K562 (cell line): Measurements from ENCODE around the gene DPEP2. TPM values are rescaled to one million over a fixed set of nuclear protein-coding genes. Genes with fewer than 3 reads are reported as not detected.

ENCODE experiments used
- ATAC-seq: fragments of 200-7000 bp; cut with Tn5 transposase; 3 replicates; pipeline ENCODE4 v1.9.1; 2020; ENCODE audit warnings: moderate library complexity
- BruUV-seq: library from RNA; stranded (reverse); fragments of 400-500 nt; replicated peaks from 2 replicates; lab custom pipeline; 2021; lab: Mats Ljungman, UMichigan
- CTCF ChIA-PET: fragments of 300-600 bp; formaldehyde crosslinking; extraction: SDS; loops from one replicate; lab custom pipeline; 2021; ENCODE audit warnings: low intra/inter-chr PET ratio; lab: Yijun Ruan, JAX
- POLR2A ChIA-PET: fragments of 300-600, 350-650 bp; sonication (Branson Sonifier 250); formaldehyde crosslinking; extraction: SDS; loops from one replicate; lab custom pipeline; 2021; ENCODE audit warnings: antibody characterized with exemption, inconsistent platforms; lab: Yijun Ruan, JAX
- DNase-seq, 4 experiments: peaks; one replicate each; pipeline versions ENCODE4 v3.0.0 to v3.0.0-alpha.2; 2011 to 2018; ENCODE audit warnings: low spot score in 3 of 4, mixed read lengths in 3 of 4; ENCODE audit errors: extremely low read depth in 1 of 4
- FAIRE-seq: peaks from 2 replicates; lab custom pipeline; 2011; peaks lifted over from hg19 to GRCh38; lab: Jason Lieb, UNC
- H2AFZ ChIP-seq: 2 replicates; pipeline ENCODE4 v1.6.0; 2011; ENCODE audit warnings: low read depth, low read length, control low read depth, inconsistent platforms
- H3K27ac ChIP-seq: fragments of 200-600 bp; 3 replicates; pipeline ENCODE4 v1.8.0; 2011; ENCODE audit warnings: low read depth, mild to moderate bottlenecking, control low read depth, inconsistent platforms, low read length, moderate library complexity, mixed read lengths; ENCODE audit errors: extremely low read depth
- H3K27me3 ChIP-seq, 2 experiments: fragments of 300-600 bp in 1 of 2; 2 replicates in 1 of 2; 3 replicates in 1 of 2; pipeline versions ENCODE4 v1.6.0 to v1.8.0; 2011; ENCODE audit warnings: inconsistent platforms in 2 of 2, low read length in 2 of 2, mild to moderate bottlenecking in 1 of 2, mixed read lengths in 1 of 2, moderate library complexity in 1 of 2; ENCODE audit not compliant: control insufficient read depth in 2 of 2, insufficient read depth in 2 of 2
- H3K36me3 ChIP-seq: fragments of 300-600 bp; 3 replicates; pipeline ENCODE4 v1.8.0; 2011; ENCODE audit warnings: mild to moderate bottlenecking, low read length, inconsistent platforms; ENCODE audit not compliant: control insufficient read depth, insufficient read depth
- H3K4me1 ChIP-seq, 2 experiments: fragments of 200-600 bp in 1 of 2; replicated peaks in 1 of 2; 2 replicates in 1 of 2; 3 replicates in 1 of 2; pipeline versions ENCODE4 v1.5.1 to v1.8.0; 2011; ENCODE audit warnings: inconsistent platforms in 2 of 2, low read length in 2 of 2, mild to moderate bottlenecking in 1 of 2, mixed read lengths in 1 of 2, moderate library complexity in 1 of 2; ENCODE audit not compliant: control insufficient read depth in 2 of 2, insufficient read depth in 2 of 2
- H3K4me2 ChIP-seq: 2 replicates; pipeline ENCODE4 v1.6.1; 2011; ENCODE audit warnings: low read length, control low read depth, inconsistent platforms, mixed read lengths; ENCODE audit not compliant: insufficient read depth
- H3K4me3 ChIP-seq: fragments of 200-600 bp; sonication (generic), shearing (Covaris generic); 2 replicates; pipeline ENCODE4 v1.5.1; 2016; ENCODE audit warnings: control low read depth, inconsistent platforms
- H3K79me2 ChIP-seq: fragments of 200-600 bp; 3 replicates; pipeline ENCODE4 v1.8.0; 2011; ENCODE audit warnings: low read length, inconsistent platforms; ENCODE audit not compliant: control insufficient read depth, insufficient read depth
- H3K9ac ChIP-seq, 2 experiments: 2 replicates each; pipeline versions ENCODE4 v1.6.0 to v1.6.1; 2011; ENCODE audit warnings: low read depth in 2 of 2, low read length in 2 of 2, control low read depth in 1 of 2, inconsistent platforms in 1 of 2, mild to moderate bottlenecking in 1 of 2, mixed read lengths in 1 of 2; ENCODE audit not compliant: insufficient read depth in 1 of 2
- H3K9me1 ChIP-seq: one replicate; pipeline ENCODE4 v1.6.0; 2011; ENCODE audit warnings: inconsistent platforms, mild to moderate bottlenecking, low read length, moderate library complexity; ENCODE audit not compliant: control insufficient read depth, insufficient read depth
- H3K9me3 ChIP-seq: replicated peaks from 2 replicates; pipeline ENCODE4 v1.5.1; 2011; ENCODE audit warnings: low read depth, low read length, inconsistent platforms; ENCODE audit not compliant: control insufficient read depth, insufficient read depth
- H4K20me1 ChIP-seq: replicated peaks from 2 replicates; pipeline ENCODE4 v1.6.1; 2011; ENCODE audit warnings: low read length, inconsistent platforms, mixed read lengths; ENCODE audit not compliant: control insufficient read depth, insufficient read depth
- AFF4 ChIP-seq: sonication (generic); formaldehyde crosslinking; IDR thresholded peaks from 2 replicates; pipeline ENCODE4 v1.8.0; 2023; ENCODE audit warnings: mild to moderate bottlenecking, missing genetic modification reagents
- GTF2B ChIP-seq: IDR thresholded peaks from 2 replicates; pipeline ENCODE4 v1.6.1; 2011; ENCODE audit not compliant: insufficient read length; ENCODE audit errors: extremely low read depth
- JUN ChIP-seq, 2 experiments: sonication (generic) in 1 of 2; formaldehyde crosslinking in 1 of 2; IDR thresholded peaks; 2 replicates each; pipeline versions ENCODE4 v1.6.1 to v1.8.0; 2012 to 2022; ENCODE audit warnings: borderline replicate concordance in 2 of 2, mild to moderate bottlenecking in 2 of 2, improper control_type of control experiment in 1 of 2, low read depth in 1 of 2, low read length in 1 of 2, missing genetic modification reagents in 1 of 2
- MEF2D ChIP-seq: conservative IDR thresholded peaks from 2 replicates; pipeline ENCODE4 v1.6.1; 2016; ENCODE audit warnings: low read depth, missing genetic modification characterization, missing compliant biosample characterization
- NFE2L1 ChIP-seq: fragments of 450-650 bp; IDR thresholded peaks from 2 replicates; pipeline ENCODE4 v1.6.1; 2016; ENCODE audit warnings: missing genetic modification characterization, low read depth, mild to moderate bottlenecking, missing compliant biosample characterization, moderate library complexity, borderline replicate concordance
- PCBP1 ChIP-seq: fragments of 200-400 bp; formaldehyde crosslinking; IDR thresholded peaks from 2 replicates; pipeline ENCODE4 v1.6.1; 2018; ENCODE audit warnings: mild to moderate bottlenecking, low read depth, low read length; ENCODE audit not compliant: poor library complexity, severe bottlenecking
- POLR3A ChIP-seq: IDR thresholded peaks from 2 replicates; pipeline ENCODE4 v1.6.1; 2011; ENCODE audit warnings: borderline replicate concordance, mild to moderate bottlenecking, moderate library complexity; ENCODE audit not compliant: insufficient read length, insufficient read depth; ENCODE audit errors: extremely low read depth
- SAP30 ChIP-seq: fragments of 200-600 bp; sonication (generic); IDR thresholded peaks from 2 replicates; pipeline ENCODE4 v1.6.1; 2012; ENCODE audit warnings: borderline replicate concordance, low read depth, mild to moderate bottlenecking, moderate library complexity, low read length, control low read depth, inconsistent platforms; ENCODE audit not compliant: insufficient read depth, poor library complexity, severe bottlenecking
- TAF7 ChIP-seq: fragments of 450-650 bp; IDR thresholded peaks from 2 replicates; pipeline ENCODE4 v1.6.1; 2016; ENCODE audit warnings: missing genetic modification characterization, missing compliant biosample characterization
- ZNF143 ChIP-seq: sonication (generic); formaldehyde crosslinking; IDR thresholded peaks from 2 replicates; pipeline ENCODE4 v1.9.0; 2022; ENCODE audit warnings: mild to moderate bottlenecking, missing genetic modification reagents
- ZNF224 ChIP-seq: sonication (generic); formaldehyde crosslinking; IDR thresholded peaks from 2 replicates; pipeline ENCODE4 v1.8.0; 2022; ENCODE audit warnings: mild to moderate bottlenecking, missing genetic modification reagents
- ZNF436 ChIP-seq: fragments of 250-450, 450-650 bp; sonication (Bioruptor Pico); formaldehyde crosslinking; IDR thresholded peaks from 2 replicates; pipeline ENCODE4 v1.7.0; 2020; ENCODE audit warnings: mild to moderate bottlenecking
- ZNF655 ChIP-seq: fragments of 250-450 bp; sonication (Bioruptor Pico); IDR thresholded peaks from 2 replicates; pipeline ENCODE4 v1.5.0; 2021
- ZNF75A ChIP-seq: fragments of 450-650 bp; formaldehyde crosslinking; IDR thresholded peaks from 2 replicates; pipeline ENCODE4 v1.4.0; 2020; ENCODE audit warnings: mild to moderate bottlenecking
- WGBS: fragments of 100-300 bp; shearing (Covaris generic); methylation state at CpG from one replicate; pipeline ENCODE4 v1.1.6; 2016; ENCODE audit warnings: low coverage, mixed read lengths; ENCODE audit not compliant: insufficient coverage; ENCODE audit errors: missing lambda C conversion rate; 5-methylcytosine and 5-hydroxymethylcytosine counted together
- in situ Hi-C: fragments of 300-500 bp; cut with MboI; formaldehyde crosslinking; loops from 4 replicates; pipeline ENCODE4 v1.15.0; 2018; ENCODE audit warnings: inconsistent platforms, mixed read lengths
- intact Hi-C: fragments of 100-400 bp; cut with micrococcal nuclease; formaldehyde crosslinking; loops from 2 replicates; pipeline ENCODE4 v1.14.2; 2022
- polyA plus RNA-seq, 8 experiments: library from polyadenylated mRNA; depleted of rRNA in 4 of 8; stranded (reverse) in 5 of 8; unstranded in 3 of 8; fragments of >200 nt; fragmentation: Nextera tagmentation in 2 of 8; fragmentation: Illumina TruSeq in 1 of 8; extraction: Ambion mirVana in 2 of 8; extraction: Trizol in 1 of 8; gene quantifications; 2 replicates each; pipeline versions ENCODE4 v1.2.1 to v1.2.3, GENCODE V29; 2011 to 2014; ENCODE audit warnings: inconsistent platforms in 1 of 8, missing spikeins in 1 of 8
- total RNA-seq, 7 experiments: library from RNA; depleted of rRNA in 6 of 7; stranded (reverse); fragments of >200 nt in 6 of 7; fragmentation: Illumina TruSeq in 2 of 7; extraction: Trizol in 2 of 7; gene quantifications; 2 replicates each; pipeline versions ENCODE4 v1.2.1 to v1.2.3, GENCODE V29; 2011 to 2021; ENCODE audit warnings: low replicate concordance in 1 of 7
- TF ChIP-seq, protein P1 (sequence below): fragments of 250-450 bp; sonication (Bioruptor Pico); IDR thresholded peaks from 2 replicates; pipeline ENCODE4 v1.4.0; 2020

DPEP2 gene
- total and polyA plus RNA-seq, 9 of the 15 experiments (the other 6 are each of a cell fraction or from before 2014, with no cell fraction given): 0.14 to 1.2 (median 0.38) TPM

GRCh38 chr16:67963292-67963661 is 36.0 kb downstream of the DPEP2 start:
- Histone ChIP-seq H3K9ac (no peak overlapping the region; a peak in 1 of 4 replicates), H3K4me2 (no peak overlapping the region), H4K20me1 (peaks cover 25% of the 10 kb centered on the region), H2AFZ (no peak overlapping the region), H3K27me3 (no peaks in the 10 kb centered on the region), H3K36me3 (peaks cover 69% of the 10 kb centered on the region; the same call in 2 of the 3 replicates), H3K4me1 (peaks cover 26 to 51% of the 10 kb centered on the region in 2 experiments; a peak in 4 of 5 replicates), H3K79me2 (peaks cover 24% of the 10 kb centered on the region), H3K4me3 (no peak overlapping the region), H3K9me3 (no peaks in the 10 kb centered on the region), H3K27ac (peak overlapping the region; percentile 26; the same call in 1 of the 3 replicates), H3K9me1 (peaks cover 13% of the 10 kb centered on the region)
- ChIA-PET POLR2A (interaction anchor here (0.7 to 1.5 kb wide), 2 partner anchors 24 to 27 kb away, joined by 3 to 5 read pairs; partner anchors contain the start of gene PSMB10), CTCF (no interaction called here)
- intact Hi-C loops (no loop called here), in situ Hi-C loops (no loop called here)
- DNase-seq (no peak), FAIRE-seq (no peak), ATAC-seq (no peak)
- WGBS: 88% methylated on average over 2 of the region's 2 CpGs
- no TSS peak for BruUV-seq
- TF ChIP-seq ZNF224 (CRISPR knock-in tag) (no peak), JUN (IDR thresholded peaks at IDR 0.05; ENCODE audit: borderline replicate concordance, low read depth, low read length) (no peak), JUN (CRISPR knock-in tag; IDR thresholded peaks at IDR 0.05; ENCODE audit: borderline replicate concordance) (no peak), SAP30 (no peak), PCBP1 (no peak), ZNF655 (no peak), AFF4 (CRISPR knock-in tag) (no peak), ZNF143 (no peak), GTF2B (no peak), POLR3A (no peak), NFE2L1 (tag) (no peak), ZNF436 (CRISPR knock-in tag) (no peak), ZNF75A (CRISPR knock-in tag) (no peak), TAF7 (tag) (no peak), MEF2D (tag) (no peak)
- TF ChIP-seq, protein P1, sequence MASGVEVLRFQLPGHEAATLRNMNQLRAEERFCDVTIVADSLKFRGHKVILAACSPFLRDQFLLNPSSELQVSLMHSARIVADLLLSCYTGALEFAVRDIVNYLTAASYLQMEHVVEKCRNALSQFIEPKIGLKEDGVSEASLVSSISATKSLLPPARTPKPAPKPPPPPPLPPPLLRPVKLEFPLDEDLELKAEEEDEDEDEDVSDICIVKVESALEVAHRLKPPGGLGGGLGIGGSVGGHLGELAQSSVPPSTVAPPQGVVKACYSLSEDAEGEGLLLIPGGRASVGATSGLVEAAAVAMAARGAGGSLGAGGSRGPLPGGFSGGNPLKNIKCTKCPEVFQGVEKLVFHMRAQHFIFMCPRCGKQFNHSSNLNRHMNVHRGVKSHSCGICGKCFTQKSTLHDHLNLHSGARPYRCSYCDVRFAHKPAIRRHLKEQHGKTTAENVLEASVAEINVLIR (CRISPR knock-in tag): no peak
